PC-3 (cell line): ENCODE results near the gene FAM174B. TPM values are rescaled to one million over a fixed set of nuclear protein-coding genes. Genes with fewer than 3 reads are reported as not detected.

ENCODE experiments used
- ATAC-seq: fragments of 200-7000 bp; cut with Tn5 transposase; 2 replicates; pipeline ENCODE4 v1.9.1; 2020; ENCODE audit warnings: mild to moderate bottlenecking, moderate library complexity
- BruUV-seq: library from RNA; stranded (reverse); fragments of 400-500 nt; replicated peaks from 2 replicates; lab custom pipeline; 2021; lab: Mats Ljungman, UMichigan
- CTCF ChIA-PET: fragments of 300-600 bp; sonication (Branson Sonifier 250); formaldehyde crosslinking; loops from one replicate; lab custom pipeline; 2022; ENCODE audit warnings: antibody characterized with exemption; lab: Charles Lee
- POLR2A ChIA-PET: fragments of 300-600 bp; sonication (Branson Sonifier 250); formaldehyde crosslinking; loops from one replicate; lab custom pipeline; 2022; ENCODE audit warnings: antibody characterized with exemption; ENCODE audit not compliant: unreplicated experiment; lab: Charles Lee
- DNase-seq: peaks from one replicate; pipeline ENCODE4 v3.0.0-alpha.2; 2015
- H2AFZ ChIP-seq: fragments of 300-600 bp; sonication (generic); 2 replicates; pipeline ENCODE4 v1.6.0; 2016; ENCODE audit warnings: antibody characterized with exemption, low read length
- H3F3A ChIP-seq: fragments of 300-600 bp; sonication (generic); one replicate; pipeline ENCODE4 v1.6.0; 2017; ENCODE audit warnings: antibody characterized with exemption, low read length, control low read depth, mild to moderate bottlenecking; ENCODE audit not compliant: unreplicated experiment
- H3K27ac ChIP-seq: fragments of 300-600 bp; sonication (generic); 2 replicates; pipeline ENCODE4 v1.5.1; 2016; ENCODE audit warnings: mild to moderate bottlenecking, low read length
- H3K27me3 ChIP-seq: fragments of 300-600 bp; sonication (generic); 2 replicates; pipeline ENCODE4 v1.6.1; 2016; ENCODE audit warnings: low read length, mixed read lengths
- H3K36me3 ChIP-seq: fragments of 300-600 bp; sonication (generic); 2 replicates; pipeline ENCODE4 v1.6.1; 2016; ENCODE audit warnings: low read depth, mixed run types, low read length, mixed read lengths
- H3K4me1 ChIP-seq: fragments of 300-600 bp; sonication (generic); 2 replicates; pipeline ENCODE4 v1.5.1; 2016; ENCODE audit warnings: low read length; ENCODE audit not compliant: insufficient read depth
- H3K4me2 ChIP-seq: fragments of 300-600 bp; sonication (generic); 2 replicates; pipeline ENCODE4 v1.6.0; 2016; ENCODE audit warnings: low read length
- H3K4me3 ChIP-seq: fragments of 300-600 bp; sonication (generic); 2 replicates; pipeline ENCODE4 v1.5.1; 2016; ENCODE audit warnings: mild to moderate bottlenecking, low read length, mixed read lengths
- H3K79me2 ChIP-seq: fragments of 300-600 bp; sonication (generic); 2 replicates; pipeline ENCODE4 v1.6.1; 2017; ENCODE audit warnings: low read length, mixed read lengths
- H3K9ac ChIP-seq: fragments of 300-600 bp; sonication (generic); 2 replicates; pipeline ENCODE4 v1.6.0; 2016; ENCODE audit warnings: mild to moderate bottlenecking, low read length
- H3K9me2 ChIP-seq: fragments of 300-600 bp; sonication (generic); replicated peaks from 2 replicates; pipeline ENCODE4 v1.6.1; 2016; ENCODE audit warnings: mixed run types, low read length, mixed read lengths
- H3K9me3 ChIP-seq: fragments of 300-600 bp; sonication (generic); 2 replicates; pipeline ENCODE4 v1.6.1; 2016; ENCODE audit warnings: low read length, mixed read lengths
- H4K20me1 ChIP-seq: fragments of 300-600 bp; sonication (generic); 2 replicates; pipeline ENCODE4 v1.6.1; 2016; ENCODE audit warnings: low read length, mixed read lengths
- CTCF ChIP-seq: fragments of 300-600 bp; sonication (generic); conservative IDR thresholded peaks from 2 replicates; pipeline ENCODE4 v1.5.1; 2017; ENCODE audit warnings: antibody characterized with exemption, low read depth, mild to moderate bottlenecking, low read length
- EZH2 ChIP-seq: fragments of 300-600 bp; sonication (generic); IDR thresholded peaks from one replicate; pipeline ENCODE4 v1.6.1; 2017; ENCODE audit warnings: antibody characterized with exemption, mild to moderate bottlenecking, low read length; ENCODE audit not compliant: unreplicated experiment
- EZH2phosphoT487 ChIP-seq: fragments of 300-600 bp; sonication (generic); IDR thresholded peaks from 2 replicates; pipeline ENCODE4 v1.6.1; 2018; ENCODE audit warnings: mild to moderate bottlenecking, antibody characterized with exemption, low read length, borderline replicate concordance
- intact Hi-C: fragments of 100-400 bp; cut with micrococcal nuclease; formaldehyde crosslinking; loops from 2 replicates; pipeline ENCODE4 v1.9.0; 2023
- total RNA-seq: library from RNA; depleted of rRNA; stranded (reverse); fragments of >200 nt; gene quantifications from 2 replicates; pipeline ENCODE4 v1.2.3, GENCODE V29; 2014

The FAM174B gene
- total RNA-seq, 1 experiment from 2014 or later, result 9.6 TPM

GRCh38 chr15:92571824-92572223 lies 83.8 kb downstream of the FAM174B start:
- H3K4me1 ChIP-seq, result no peaks in the 10 kb centered on the region
- no peaks in the 10 kb centered on the region for H3K9me2 ChIP-seq
- H3F3A ChIP-seq, result no peaks in the 10 kb centered on the region
- H3K9me3 ChIP-seq, result no peaks in the 10 kb centered on the region
- intact Hi-C loops, result no loop called here
- no peak overlapping the region for H3K4me2 ChIP-seq
- H3K79me2 ChIP-seq, result no peaks in the 10 kb centered on the region
- H3K36me3 ChIP-seq, result no peaks in the 10 kb centered on the region
- DNase-seq, result no peak
- H2AFZ ChIP-seq, result no peak overlapping the region
- H3K4me3 ChIP-seq, result no peak overlapping the region
- H3K9ac ChIP-seq, result no peak overlapping the region
- TF ChIP-seq EZH2phosphoT487, result no peak
- TF ChIP-seq CTCF, result no peak
- no peak for TF ChIP-seq EZH2
- peaks cover 97% of the 10 kb centered on the region for H3K27me3 ChIP-seq
- no peak overlapping the region for H3K27ac ChIP-seq
- H4K20me1 ChIP-seq, result no peaks in the 10 kb centered on the region
- ChIA-PET CTCF (no interaction called here), POLR2A (no interaction called here)
- no peak for ATAC-seq
- BruUV-seq, result no TSS peak

- BruUV-seq, result no TSS peak
- Histone ChIP-seq H3K9me2 (no peaks in the 10 kb centered on the region), H4K20me1 (no peaks in the 10 kb centered on the region), H3K4me2 (no peak overlapping the region), H3K27me3 (peaks cover 85% of the 10 kb centered on the region), H3K27ac (no peak overlapping the region), H3K9ac (no peak overlapping the region), H3K4me3 (no peak overlapping the region), H3K4me1 (no peaks in the 10 kb centered on the region), H3K36me3 (no peaks in the 10 kb centered on the region), H3K79me2 (no peaks in the 10 kb centered on the region), H3F3A (no peaks in the 10 kb centered on the region), H2AFZ (no peak overlapping the region), H3K9me3 (no peaks in the 10 kb centered on the region)
- intact Hi-C loops, result no loop called here
- ChIA-PET CTCF (no interaction called here), POLR2A (no interaction called here)
- ATAC-seq (no peak), DNase-seq (no peak)
- TF ChIP-seq EZH2phosphoT487 (no peak), CTCF (no peak), EZH2 (no peak)
Measured at GRCh38 chr15:92570391-92570790, 85.2 kb downstream of the FAM174B start.

- CTCF ChIA-PET, result no interaction called here
- POLR2A ChIA-PET, result no interaction called here
- no peaks in the 10 kb centered on the region for H3K4me1 ChIP-seq
Measured at GRCh38 chr15:92569778-92570177, 85.8 kb downstream of the FAM174B start.

More at GRCh38 chr15:92569778-92570177, 85.8 kb downstream of the FAM174B start:
- Histone ChIP-seq H3F3A (no peaks in the 10 kb centered on the region), H3K79me2 (no peaks in the 10 kb centered on the region), H4K20me1 (no peaks in the 10 kb centered on the region), H3K4me2 (no peak overlapping the region), H3K27ac (no peak overlapping the region), H3K9me3 (no peaks in the 10 kb centered on the region), H2AFZ (no peak overlapping the region), H3K36me3 (no peaks in the 10 kb centered on the region), H3K27me3 (peaks cover 78% of the 10 kb centered on the region), H3K9ac (no peak overlapping the region), H3K4me3 (no peak overlapping the region), H3K9me2 (no peaks in the 10 kb centered on the region)
- BruUV-seq, result no TSS peak
- ATAC-seq, result no peak
- intact Hi-C loops, result no loop called here
- TF ChIP-seq EZH2phosphoT487 (no peak), CTCF (no peak), EZH2 (no peak)
- DNase-seq, result no peak
